ENCODE measurements around the gene TMEM182.

The TMEM182 gene

DNA sequence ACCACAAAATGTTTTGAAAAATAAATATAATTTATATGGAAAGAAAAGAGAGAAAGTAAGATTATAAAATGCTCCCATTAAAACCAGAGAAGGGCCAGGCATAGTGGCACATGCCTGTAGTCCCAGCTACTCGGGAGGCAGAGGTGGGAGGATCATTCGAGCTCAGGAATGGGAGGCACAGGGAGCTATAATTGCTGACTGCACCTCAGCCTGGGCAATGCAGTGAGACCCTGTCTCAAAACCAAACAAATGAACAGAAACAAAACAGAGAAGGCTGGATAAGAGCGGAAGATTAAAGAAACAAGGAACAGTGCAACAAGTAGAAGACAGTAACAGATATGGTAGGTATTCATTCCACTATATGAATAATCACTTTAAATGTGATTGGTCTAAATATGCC, 18.6 kb upstream of the TMEM182 start:
- Histone ChIP-seq H3K9me3 (ENCODE audit: insufficient read depth, low read depth, low read length) (no peaks in the 10 kb centered on the region), H3K27ac (ENCODE audit: low read length) (no peak overlapping the region), H3K4me1 (ENCODE audit: insufficient read depth, low read length) (no peaks in the 10 kb centered on the region), H3K36me3 (ENCODE audit: insufficient read depth, low read depth, low read length) (no peaks in the 10 kb centered on the region), H3K27me3 (ENCODE audit: insufficient read depth, low read length) (no peaks in the 10 kb centered on the region), H3K9ac (ENCODE audit: low read depth, low read length) (no peak overlapping the region), H3K4me3 (ENCODE audit: low read length) (no peak overlapping the region)

DNA sequence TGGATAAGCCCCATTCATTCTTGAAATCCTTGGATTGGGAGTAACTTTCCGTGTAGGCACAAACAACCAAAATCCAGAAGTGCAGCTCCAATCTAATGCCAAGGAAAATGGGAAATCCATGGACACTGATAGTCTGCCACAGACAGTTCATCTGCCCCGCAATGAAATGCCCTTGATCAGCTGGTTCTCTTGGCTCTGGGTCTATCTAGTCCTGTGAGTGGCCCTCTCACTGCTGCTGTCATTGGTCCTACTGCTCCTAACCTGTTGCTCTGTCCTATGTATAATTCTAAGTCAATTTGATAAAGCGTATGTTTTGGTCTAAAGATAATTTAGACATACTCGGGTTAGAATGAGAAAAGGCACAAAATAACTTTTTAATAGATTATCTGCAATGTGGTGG, 13.7 kb upstream of the TMEM182 start:
- Histone ChIP-seq H3K4me1 (ENCODE audit: insufficient read depth, low read length) (no peaks in the 10 kb centered on the region), H3K9me3 (ENCODE audit: insufficient read depth, low read depth, low read length) (no peaks in the 10 kb centered on the region), H3K36me3 (ENCODE audit: insufficient read depth, low read depth, low read length) (no peaks in the 10 kb centered on the region), H3K4me3 (ENCODE audit: low read length) (no peak overlapping the region), H3K27me3 (ENCODE audit: insufficient read depth, low read length) (no peaks in the 10 kb centered on the region), H3K9ac (ENCODE audit: low read depth, low read length) (no peak overlapping the region), H3K27ac (ENCODE audit: low read length) (no peak overlapping the region)

DNA sequence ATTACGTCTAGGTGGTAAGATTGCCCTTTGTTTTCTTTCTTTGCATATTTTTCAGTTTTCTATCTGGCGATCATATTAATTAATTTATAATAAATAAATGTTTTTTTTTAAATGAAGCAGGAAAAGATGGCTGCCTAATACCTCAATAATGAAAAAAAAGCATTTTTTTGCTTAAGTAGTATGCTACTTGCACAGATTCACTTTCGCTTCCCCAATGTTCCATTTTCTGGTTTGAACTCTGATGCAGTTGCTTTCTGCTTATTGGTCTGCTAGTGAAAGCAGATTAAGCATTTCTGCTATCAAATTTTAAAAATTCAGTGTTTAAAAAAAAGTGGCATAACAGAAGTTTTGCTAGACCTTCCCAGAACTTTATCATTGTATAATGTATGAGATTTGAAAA, 11.9 kb upstream of the TMEM182 start:
- Histone ChIP-seq H3K4me1 (ENCODE audit: insufficient read depth, low read length) (no peaks in the 10 kb centered on the region), H3K36me3 (ENCODE audit: insufficient read depth, low read depth, low read length) (no peaks in the 10 kb centered on the region), H3K9me3 (ENCODE audit: insufficient read depth, low read depth, low read length) (no peaks in the 10 kb centered on the region), H3K27ac (ENCODE audit: low read length) (no peak overlapping the region), H3K9ac (ENCODE audit: low read depth, low read length) (no peak overlapping the region), H3K4me3 (ENCODE audit: low read length) (no peak overlapping the region), H3K27me3 (ENCODE audit: insufficient read depth, low read length) (no peaks in the 10 kb centered on the region)

DNA sequence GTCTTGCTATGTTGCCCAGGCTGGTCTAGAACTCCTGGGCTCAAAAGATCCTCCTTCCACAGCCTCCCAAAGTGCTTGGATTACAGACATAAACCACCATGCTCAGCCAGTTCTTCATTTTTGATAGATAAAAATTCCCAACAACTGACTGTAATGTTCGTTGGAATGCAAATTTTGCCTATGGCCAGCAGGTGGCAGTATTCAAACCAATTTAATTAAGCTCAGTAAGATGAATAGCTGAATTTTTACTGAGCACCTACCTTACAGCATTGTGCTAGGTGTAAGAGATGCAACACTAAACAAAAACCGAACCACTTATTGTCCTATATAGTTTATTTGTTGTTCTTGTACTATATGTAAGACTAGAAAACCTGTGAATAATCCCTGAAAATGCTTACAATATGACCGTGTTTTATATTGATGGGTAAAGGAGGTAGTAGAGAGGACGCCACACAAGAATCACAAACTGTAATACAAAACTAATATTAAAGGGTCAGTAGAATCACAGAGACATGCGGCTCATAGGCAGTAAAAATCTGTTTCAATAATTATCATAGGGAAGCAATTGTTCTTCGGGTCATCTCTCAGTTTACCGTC, 8.2 kb upstream of the TMEM182 start:
- Histone ChIP-seq H3K4me1 (ENCODE audit: insufficient read depth, low read length) (0 out of 2 replicates have a peak, but pooled peaks cover 2% of the 10 kb centered on the region), H3K4me3 (ENCODE audit: low read length) (no peak overlapping the region), H3K27me3 (ENCODE audit: insufficient read depth, low read length) (no peaks in the 10 kb centered on the region), H3K36me3 (ENCODE audit: insufficient read depth, low read depth, low read length) (no peaks in the 10 kb centered on the region), H3K27ac (ENCODE audit: low read length) (no peak overlapping the region), H3K9me3 (ENCODE audit: insufficient read depth, low read depth, low read length) (no peaks in the 10 kb centered on the region), H3K9ac (ENCODE audit: low read depth, low read length) (no peak overlapping the region)

DNA sequence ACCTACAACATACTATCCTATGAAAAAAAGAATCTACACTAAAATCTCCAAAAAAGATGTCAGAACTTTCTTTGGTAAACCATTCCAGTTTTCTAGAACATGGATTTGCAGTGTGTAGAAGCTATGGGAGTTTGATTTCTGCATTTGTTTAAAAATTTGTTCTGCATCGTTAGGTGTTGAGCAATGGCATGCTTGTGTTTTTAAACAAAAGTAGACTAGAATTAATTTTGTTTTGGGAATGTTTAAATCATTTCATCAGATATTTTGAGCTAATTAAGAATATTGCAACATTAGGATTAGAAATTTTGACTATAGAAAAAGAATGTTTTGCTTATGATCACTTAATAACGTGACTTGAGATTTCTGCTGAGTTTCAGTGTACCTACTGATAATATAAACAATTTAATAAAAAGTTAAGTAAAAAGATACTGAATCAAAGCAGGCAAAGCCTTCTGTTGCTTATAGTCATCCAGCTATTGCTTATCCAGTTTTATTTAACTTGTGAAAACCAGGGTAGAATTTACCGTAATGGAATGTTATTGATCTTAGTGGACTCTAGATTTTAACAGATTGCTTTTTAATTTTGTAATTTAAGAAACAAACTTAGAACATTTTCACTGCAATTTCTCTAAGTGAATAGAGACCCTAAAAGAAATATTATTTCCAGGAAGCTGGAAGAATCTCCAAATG, 7.2 kb upstream of the TMEM182 start:
- H3K36me3 ChIP-seq (ENCODE audit: insufficient read depth, low read depth, low read length): no peaks in the 10 kb centered on the region
- no peak overlapping the region for H3K9ac ChIP-seq (ENCODE audit: low read depth, low read length)
- no peak overlapping the region for H3K4me3 ChIP-seq (ENCODE audit: low read length)
- no peak overlapping the region for H3K27ac ChIP-seq (ENCODE audit: low read length)
- H3K27me3 ChIP-seq (ENCODE audit: insufficient read depth, low read length): no peaks in the 10 kb centered on the region
- no peaks in the 10 kb centered on the region for H3K9me3 ChIP-seq (ENCODE audit: insufficient read depth, low read depth, low read length)
- 0 out of 2 replicates have a peak, but pooled peaks cover 2% of the 10 kb centered on the region for H3K4me1 ChIP-seq (ENCODE audit: insufficient read depth, low read length)

DNA sequence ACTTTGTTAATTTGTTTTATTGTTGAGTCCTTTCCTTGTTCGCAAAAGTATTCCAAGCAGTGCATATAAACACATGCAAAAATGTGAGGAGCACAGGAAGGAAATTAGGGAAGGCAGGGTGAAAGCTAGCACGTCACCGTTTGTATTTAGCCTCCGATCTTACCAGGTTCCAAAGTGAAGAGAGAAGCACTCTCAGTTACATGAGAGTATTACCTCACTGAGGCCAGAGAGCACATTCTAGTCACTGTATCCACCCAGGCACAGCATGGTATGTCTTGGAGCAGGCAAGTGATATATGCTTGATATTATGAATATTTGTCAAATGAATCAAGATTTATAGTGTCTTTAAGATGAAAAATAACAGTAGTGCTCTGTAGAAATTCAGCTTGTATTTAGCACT, 6.5 kb upstream of the TMEM182 start:
- no peak overlapping the region for H3K4me3 ChIP-seq (ENCODE audit: low read length)
- H3K4me1 ChIP-seq (ENCODE audit: insufficient read depth, low read length): 0 out of 2 replicates have a peak, but pooled peaks cover 2% of the 10 kb centered on the region
- no peaks in the 10 kb centered on the region for H3K27me3 ChIP-seq (ENCODE audit: insufficient read depth, low read length)
- no peaks in the 10 kb centered on the region for H3K36me3 ChIP-seq (ENCODE audit: insufficient read depth, low read depth, low read length)
- H3K9me3 ChIP-seq (ENCODE audit: insufficient read depth, low read depth, low read length): no peaks in the 10 kb centered on the region
- H3K9ac ChIP-seq (ENCODE audit: low read depth, low read length): no peak overlapping the region
- no peak overlapping the region for H3K27ac ChIP-seq (ENCODE audit: low read length)

DNA sequence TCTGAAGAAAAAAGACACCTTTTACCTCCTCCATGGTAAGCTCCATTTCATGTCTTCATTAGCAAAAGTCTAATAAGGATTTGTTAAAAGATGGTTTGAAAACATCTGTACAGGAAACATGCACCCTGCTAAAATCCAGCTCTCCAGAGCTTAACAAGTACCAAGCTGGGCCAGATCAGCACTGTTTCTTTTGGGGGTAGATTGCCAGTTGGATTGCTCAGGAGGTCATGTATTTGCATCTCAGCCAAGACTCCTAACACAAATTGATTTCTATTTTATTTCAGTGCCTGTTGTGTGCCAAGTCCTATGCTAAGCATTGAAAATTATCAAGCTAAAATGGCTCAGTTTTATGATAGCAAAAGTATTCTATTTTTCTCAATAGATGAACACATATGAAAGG, 3.4 kb upstream of the TMEM182 start:
- 0 out of 2 replicates have a peak, but pooled peaks cover 2% of the 10 kb centered on the region for H3K4me1 ChIP-seq (ENCODE audit: insufficient read depth, low read length)
- no peak overlapping the region for H3K9ac ChIP-seq (ENCODE audit: low read depth, low read length)
- no peaks in the 10 kb centered on the region for H3K36me3 ChIP-seq (ENCODE audit: insufficient read depth, low read depth, low read length)
- H3K27me3 ChIP-seq (ENCODE audit: insufficient read depth, low read length): no peaks in the 10 kb centered on the region
- no peak overlapping the region for H3K27ac ChIP-seq (ENCODE audit: low read length)
- H3K9me3 ChIP-seq (ENCODE audit: insufficient read depth, low read depth, low read length): no peaks in the 10 kb centered on the region
- no peak overlapping the region for H3K4me3 ChIP-seq (ENCODE audit: low read length)

DNA sequence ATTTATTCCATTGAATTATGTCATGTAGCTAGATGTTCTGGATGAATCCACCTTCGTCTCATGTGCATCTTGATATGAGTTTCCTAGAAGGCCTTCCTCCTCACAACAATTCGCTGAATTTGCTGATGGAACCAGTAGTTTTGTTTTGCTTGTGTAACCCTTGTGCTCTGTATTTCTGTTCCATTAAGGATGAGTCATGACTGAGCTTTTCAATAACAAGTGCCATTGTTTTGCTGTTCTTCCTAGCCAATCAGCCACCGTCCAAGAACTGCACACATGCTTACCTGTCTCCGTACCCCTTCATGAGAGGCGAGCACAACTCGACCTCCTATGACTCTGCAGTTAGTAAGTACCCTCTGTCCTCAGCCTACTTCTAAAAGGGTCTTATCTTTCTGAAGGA, 2.3 kb downstream of the TMEM182 start:
- Histone ChIP-seq H3K9ac (ENCODE audit: low read depth, low read length) (no peak overlapping the region), H3K9me3 (ENCODE audit: insufficient read depth, low read depth, low read length) (no peaks in the 10 kb centered on the region), H3K36me3 (ENCODE audit: insufficient read depth, low read depth, low read length) (0 out of 2 replicates have a peak, but pooled peaks cover 5% of the 10 kb centered on the region), H3K27ac (ENCODE audit: low read length) (no peak overlapping the region), H3K4me3 (ENCODE audit: low read length) (no peak overlapping the region), H3K27me3 (ENCODE audit: insufficient read depth, low read length) (no peaks in the 10 kb centered on the region), H3K4me1 (ENCODE audit: insufficient read depth, low read length) (no peaks in the 10 kb centered on the region)

DNA sequence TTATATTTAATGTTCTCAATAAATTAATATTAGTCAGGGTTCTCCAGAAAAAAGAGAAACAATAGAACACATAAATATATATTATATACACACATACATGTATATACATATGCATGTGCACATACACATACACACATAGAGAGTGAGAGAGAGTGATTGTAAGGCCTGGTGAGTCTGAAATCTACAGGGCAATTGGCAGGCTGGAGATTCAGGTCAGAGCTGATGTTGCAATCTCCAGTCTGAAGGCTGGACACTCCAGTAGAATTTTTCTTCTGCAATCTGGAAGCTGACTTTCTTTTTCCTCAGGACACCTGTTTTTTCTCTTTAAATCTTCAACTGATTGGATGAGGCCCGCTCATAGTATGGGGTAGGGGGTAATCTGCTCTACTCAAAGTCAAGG, 3.2 kb downstream of the TMEM182 start:
- H3K9ac ChIP-seq (ENCODE audit: low read depth, low read length): no peak overlapping the region
- no peak overlapping the region for H3K27ac ChIP-seq (ENCODE audit: low read length)
- H3K4me3 ChIP-seq (ENCODE audit: low read length): no peak overlapping the region
- no peaks in the 10 kb centered on the region for H3K4me1 ChIP-seq (ENCODE audit: insufficient read depth, low read length)
- no peaks in the 10 kb centered on the region for H3K27me3 ChIP-seq (ENCODE audit: insufficient read depth, low read length)
- H3K36me3 ChIP-seq (ENCODE audit: insufficient read depth, low read depth, low read length): 0 out of 2 replicates have a peak, but pooled peaks cover 5% of the 10 kb centered on the region
- H3K9me3 ChIP-seq (ENCODE audit: insufficient read depth, low read depth, low read length): no peaks in the 10 kb centered on the region

DNA sequence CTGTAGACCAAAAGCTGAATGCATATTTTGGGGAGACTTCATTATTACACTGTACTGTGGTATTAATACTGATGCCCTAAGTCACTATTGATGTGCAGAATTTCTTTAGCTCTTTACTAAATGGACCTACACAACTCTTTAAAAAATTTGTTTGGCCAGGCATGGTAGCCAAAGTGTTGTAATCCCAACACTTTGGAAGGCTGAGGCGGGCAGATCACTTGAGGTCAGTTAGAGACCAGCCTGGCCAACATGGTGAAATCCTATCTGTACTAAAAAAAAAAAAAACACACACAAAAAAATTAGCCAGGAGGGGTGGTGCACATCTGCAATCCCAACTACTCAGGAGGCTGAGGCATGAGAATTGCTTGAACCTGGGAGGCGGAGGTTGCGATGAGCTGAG, 6.4 kb downstream of the TMEM182 start:
- Histone ChIP-seq H3K9ac (ENCODE audit: low read depth, low read length) (no peak overlapping the region), H3K27me3 (ENCODE audit: insufficient read depth, low read length) (no peaks in the 10 kb centered on the region), H3K27ac (ENCODE audit: low read length) (no peak overlapping the region), H3K4me1 (ENCODE audit: insufficient read depth, low read length) (no peaks in the 10 kb centered on the region), H3K36me3 (ENCODE audit: insufficient read depth, low read depth, low read length) (0 out of 2 replicates have a peak, but pooled peaks cover 5% of the 10 kb centered on the region), H3K4me3 (ENCODE audit: low read length) (no peak overlapping the region), H3K9me3 (ENCODE audit: insufficient read depth, low read depth, low read length) (no peaks in the 10 kb centered on the region)

DNA sequence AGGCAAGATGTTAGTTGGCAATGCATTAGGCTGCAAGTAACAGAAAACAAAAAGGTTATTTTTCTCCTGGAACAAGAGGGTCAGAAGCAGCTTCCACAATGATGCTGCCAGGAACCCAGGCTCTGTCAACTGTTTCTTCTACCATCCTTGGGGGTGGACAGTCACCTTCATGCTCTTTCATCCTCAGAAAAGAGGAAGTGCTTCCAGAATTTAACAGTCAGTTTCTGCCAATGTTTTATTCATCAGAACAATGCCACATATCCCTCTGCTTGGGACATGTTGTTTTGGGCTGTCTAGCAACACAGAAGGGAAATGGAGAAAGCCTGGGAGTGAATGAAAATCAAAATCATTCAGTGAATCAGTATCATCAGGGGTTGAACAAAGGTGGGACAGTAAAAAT, 7.1 kb downstream of the TMEM182 start:
- no peak overlapping the region for H3K4me3 ChIP-seq (ENCODE audit: low read length)
- no peaks in the 10 kb centered on the region for H3K9me3 ChIP-seq (ENCODE audit: insufficient read depth, low read depth, low read length)
- H3K9ac ChIP-seq (ENCODE audit: low read depth, low read length): no peak overlapping the region
- 0 out of 2 replicates have a peak, but pooled peaks cover 5% of the 10 kb centered on the region for H3K36me3 ChIP-seq (ENCODE audit: insufficient read depth, low read depth, low read length)
- no peak overlapping the region for H3K27ac ChIP-seq (ENCODE audit: low read length)
- H3K4me1 ChIP-seq (ENCODE audit: insufficient read depth, low read length): no peaks in the 10 kb centered on the region
- no peaks in the 10 kb centered on the region for H3K27me3 ChIP-seq (ENCODE audit: insufficient read depth, low read length)

DNA sequence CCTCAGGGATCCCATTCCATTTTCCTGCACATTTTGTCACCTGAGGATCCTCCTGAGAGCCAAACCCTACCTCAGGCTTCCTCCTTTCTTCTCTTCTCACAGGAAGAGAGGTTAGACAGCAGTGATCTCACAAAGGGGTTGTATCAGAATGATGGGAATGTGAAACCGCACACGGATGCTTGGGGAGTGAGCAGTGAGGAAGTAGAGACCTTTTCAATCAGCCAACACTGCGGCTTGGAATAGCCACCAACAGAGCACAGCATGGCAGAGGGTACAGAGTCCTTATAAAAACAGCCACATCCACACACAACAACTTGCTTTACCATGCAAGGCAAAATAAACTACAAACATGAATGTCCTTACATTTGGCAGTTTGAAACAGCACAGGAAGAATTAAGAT, 8.7 kb downstream of the TMEM182 start:
- Histone ChIP-seq H3K4me3 (ENCODE audit: low read length) (no peak overlapping the region), H3K9me3 (ENCODE audit: insufficient read depth, low read depth, low read length) (no peaks in the 10 kb centered on the region), H3K4me1 (ENCODE audit: insufficient read depth, low read length) (no peaks in the 10 kb centered on the region), H3K27ac (ENCODE audit: low read length) (no peak overlapping the region), H3K36me3 (ENCODE audit: insufficient read depth, low read depth, low read length) (0 out of 2 replicates have a peak, but pooled peaks cover 5% of the 10 kb centered on the region), H3K9ac (ENCODE audit: low read depth, low read length) (no peak overlapping the region), H3K27me3 (ENCODE audit: insufficient read depth, low read length) (no peaks in the 10 kb centered on the region)

Data from iPS-20b (cell line).